Loucy (cell line): ENCODE results near the gene STIM1.

Experiments used
- H2AFZ ChIP-seq: fragments of 200-600 bp; sonication (generic); 2 replicates; pipeline ENCODE4 v1.6.0; 2016; ENCODE audit warnings: antibody characterized with exemption, mild to moderate bottlenecking, low read length, moderate library complexity
- H3F3A ChIP-seq: fragments of 200-600 bp; 2 replicates; pipeline ENCODE4 v1.6.0; 2016; ENCODE audit warnings: antibody characterized with exemption, low read depth, mild to moderate bottlenecking
- H3K27me3 ChIP-seq: fragments of 200-600 bp; sonication (generic); 2 replicates; pipeline ENCODE4 v1.6.1; 2014; ENCODE audit warnings: low read length, mild to moderate bottlenecking; ENCODE audit not compliant: insufficient read depth, poor library complexity, severe bottlenecking
- H3K36me3 ChIP-seq: fragments of 200-600 bp; sonication (generic); 2 replicates; pipeline ENCODE4 v1.6.1; 2016; ENCODE audit warnings: low read length; ENCODE audit not compliant: insufficient read depth
- H3K4me1 ChIP-seq: fragments of 200-600 bp; sonication (generic); 2 replicates; pipeline ENCODE4 v1.5.1; 2014; ENCODE audit warnings: low read length, mild to moderate bottlenecking; ENCODE audit not compliant: insufficient read depth, poor library complexity, severe bottlenecking
- H3K4me2 ChIP-seq: fragments of 200-600 bp; sonication (generic); 2 replicates; pipeline ENCODE4 v1.6.0; 2014; ENCODE audit warnings: antibody characterized with exemption, low read length, low read depth, mild to moderate bottlenecking; ENCODE audit not compliant: poor library complexity, severe bottlenecking
- H3K4me3 ChIP-seq: fragments of 200-600 bp; sonication (generic); 2 replicates; pipeline ENCODE4 v1.5.1; 2014; ENCODE audit warnings: low read length, mild to moderate bottlenecking, mixed read lengths; ENCODE audit not compliant: poor library complexity, severe bottlenecking
- H3K79me2 ChIP-seq: fragments of 200-600 bp; sonication (generic); 2 replicates; pipeline ENCODE4 v1.6.1; 2014; ENCODE audit warnings: low read length; ENCODE audit not compliant: insufficient read depth
- H3K9ac ChIP-seq: fragments of 200-600 bp; sonication (generic); 2 replicates; pipeline ENCODE4 v1.6.0; 2014; ENCODE audit warnings: mild to moderate bottlenecking, low read depth, low read length, moderate library complexity; ENCODE audit not compliant: poor library complexity, severe bottlenecking
- H3K9me2 ChIP-seq: fragments of 200-600 bp; sonication (generic); replicated peaks from 2 replicates; pipeline ENCODE4 v1.6.1; 2016; ENCODE audit warnings: low read depth, low read length, mixed read lengths
- H3K9me3 ChIP-seq: fragments of 200-600 bp; sonication (generic); 2 replicates; pipeline ENCODE4 v1.6.1; 2014; ENCODE audit warnings: mild to moderate bottlenecking, antibody characterized with exemption, low read length, low read depth; ENCODE audit not compliant: insufficient read depth
- H4K20me1 ChIP-seq: fragments of 200-600 bp; sonication (generic); 2 replicates; pipeline ENCODE4 v1.6.0; 2014; ENCODE audit warnings: antibody characterized with exemption, low read length, mild to moderate bottlenecking; ENCODE audit not compliant: insufficient read depth, poor library complexity, severe bottlenecking
- EZH2phosphoT487 ChIP-seq: fragments of 200-600 bp; IDR thresholded peaks from 2 replicates; pipeline ENCODE4 v1.6.1; 2018; ENCODE audit warnings: antibody characterized with exemption, mild to moderate bottlenecking, moderate library complexity, borderline replicate concordance
- TF ChIP-seq, protein P1 (sequence below): fragments of 200-600 bp; sonication (generic); conservative IDR thresholded peaks from 2 replicates; pipeline ENCODE4 v1.5.1; 2014; ENCODE audit warnings: mild to moderate bottlenecking, antibody characterized with exemption, low read length

The STIM1 gene

GRCh38 chr11:3956038-3956437 is 100.6 kb downstream of the STIM1 start:
- Histone ChIP-seq H3K9ac (no peak overlapping the region), H3K4me3 (no peak overlapping the region), H3K36me3 (no peaks in the 10 kb centered on the region), H4K20me1 (peaks cover 13% of the 10 kb centered on the region), H3K9me3 (no peaks in the 10 kb centered on the region), H3K9me2 (no peaks in the 10 kb centered on the region), H3K4me1 (peaks cover 65% of the 10 kb centered on the region), H3F3A (no peaks in the 10 kb centered on the region; the same call in 1 of the 2 replicates), H3K4me2 (no peak overlapping the region), H3K27me3 (no peaks in the 10 kb centered on the region), H3K79me2 (peaks cover 86% of the 10 kb centered on the region), H2AFZ (no peak overlapping the region)
- no peak for TF ChIP-seq EZH2phosphoT487
- TF ChIP-seq, protein P1, sequence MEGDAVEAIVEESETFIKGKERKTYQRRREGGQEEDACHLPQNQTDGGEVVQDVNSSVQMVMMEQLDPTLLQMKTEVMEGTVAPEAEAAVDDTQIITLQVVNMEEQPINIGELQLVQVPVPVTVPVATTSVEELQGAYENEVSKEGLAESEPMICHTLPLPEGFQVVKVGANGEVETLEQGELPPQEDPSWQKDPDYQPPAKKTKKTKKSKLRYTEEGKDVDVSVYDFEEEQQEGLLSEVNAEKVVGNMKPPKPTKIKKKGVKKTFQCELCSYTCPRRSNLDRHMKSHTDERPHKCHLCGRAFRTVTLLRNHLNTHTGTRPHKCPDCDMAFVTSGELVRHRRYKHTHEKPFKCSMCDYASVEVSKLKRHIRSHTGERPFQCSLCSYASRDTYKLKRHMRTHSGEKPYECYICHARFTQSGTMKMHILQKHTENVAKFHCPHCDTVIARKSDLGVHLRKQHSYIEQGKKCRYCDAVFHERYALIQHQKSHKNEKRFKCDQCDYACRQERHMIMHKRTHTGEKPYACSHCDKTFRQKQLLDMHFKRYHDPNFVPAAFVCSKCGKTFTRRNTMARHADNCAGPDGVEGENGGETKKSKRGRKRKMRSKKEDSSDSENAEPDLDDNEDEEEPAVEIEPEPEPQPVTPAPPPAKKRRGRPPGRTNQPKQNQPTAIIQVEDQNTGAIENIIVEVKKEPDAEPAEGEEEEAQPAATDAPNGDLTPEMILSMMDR: no peak

DNA sequence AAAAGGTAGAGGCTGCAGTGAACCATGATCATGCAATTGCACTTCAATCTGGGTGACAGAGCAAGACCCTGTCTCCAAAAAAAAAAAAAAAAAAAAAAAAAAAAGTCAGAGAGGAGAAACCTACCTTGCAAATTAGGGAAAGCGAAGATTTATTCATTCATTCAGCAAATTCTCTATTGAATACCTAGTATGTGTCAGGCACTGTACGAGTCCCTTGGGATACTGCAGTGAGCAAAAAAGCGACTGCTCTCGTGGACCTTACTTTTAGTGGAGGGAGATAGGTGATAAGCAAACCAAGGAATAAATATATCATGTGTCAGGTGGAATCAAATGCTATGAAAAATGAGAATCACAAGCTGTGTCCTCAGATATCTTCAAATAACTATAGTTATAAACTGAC is 101.3 kb downstream of the STIM1 start:
- H3K9ac ChIP-seq: no peak overlapping the region
- no peaks in the 10 kb centered on the region for H3K36me3 ChIP-seq
- peaks cover 58% of the 10 kb centered on the region for H3K4me1 ChIP-seq
- H2AFZ ChIP-seq: no peak overlapping the region
- TF ChIP-seq EZH2phosphoT487: no peak
- TF ChIP-seq, protein P1: no peak
- no peaks in the 10 kb centered on the region for H3K9me3 ChIP-seq
- H4K20me1 ChIP-seq: peaks cover 8% of the 10 kb centered on the region
- H3K27me3 ChIP-seq: no peaks in the 10 kb centered on the region
- H3K4me3 ChIP-seq: no peak overlapping the region
- H3K9me2 ChIP-seq: no peaks in the 10 kb centered on the region
- H3K4me2 ChIP-seq: no peak overlapping the region
- H3K79me2 ChIP-seq: peaks cover 85% of the 10 kb centered on the region
- no peaks in the 10 kb centered on the region; the same call in 1 of the 2 replicates for H3F3A ChIP-seq

GRCh38 chr11:3957437-3957836 is 102.0 kb downstream of the STIM1 start:
- no peaks in the 10 kb centered on the region; the same call in 1 of the 2 replicates for H3F3A ChIP-seq
- peaks cover 53% of the 10 kb centered on the region for H3K4me1 ChIP-seq
- H3K4me2 ChIP-seq: no peak overlapping the region
- no peaks in the 10 kb centered on the region for H3K27me3 ChIP-seq
- no peaks in the 10 kb centered on the region for H3K36me3 ChIP-seq
- no peak for TF ChIP-seq EZH2phosphoT487
- TF ChIP-seq, protein P1: no peak
- peaks cover 7% of the 10 kb centered on the region for H4K20me1 ChIP-seq
- H3K9me3 ChIP-seq: no peaks in the 10 kb centered on the region
- no peak overlapping the region for H3K4me3 ChIP-seq
- H2AFZ ChIP-seq: no peak overlapping the region
- peaks cover 85% of the 10 kb centered on the region for H3K79me2 ChIP-seq
- H3K9ac ChIP-seq: no peak overlapping the region
- H3K9me2 ChIP-seq: no peaks in the 10 kb centered on the region
